AG04449 (cell line): ENCODE results near the gene DUOXA1.

Experiments
- CTCF ChIA-PET: fragments of 350-600 bp; formaldehyde crosslinking; extraction: SDS; loops from one replicate; lab custom pipeline; 2021; ENCODE audit warnings: antibody characterized with exemption; lab: Yijun Ruan, JAX
- POLR2A ChIA-PET: fragments of 400-600, 350-600 bp; formaldehyde crosslinking; extraction: SDS; loops from one replicate; lab custom pipeline; 2020; ENCODE audit warnings: antibody characterized with exemption, inconsistent platforms; lab: Yijun Ruan, JAX
- DNase-seq: peaks from one replicate; pipeline ENCODE4 v3.0.0-alpha.2; 2010; ENCODE audit warnings: low read depth, low spot score
- H3K4me3 ChIP-seq: 2 replicates; pipeline ENCODE4 v1.5.1; 2011; ENCODE audit warnings: low read depth, mild to moderate bottlenecking, control low read depth, low read length
- TF ChIP-seq, protein P1 (sequence below): IDR thresholded peaks from one replicate; pipeline ENCODE4 v1.5.1; 2011; ENCODE audit warnings: mild to moderate bottlenecking, moderate library complexity, low read length, control low read depth, inconsistent platforms; ENCODE audit not compliant: insufficient read depth; ENCODE audit errors: missing control alignments

The DUOXA1 gene

DNA sequence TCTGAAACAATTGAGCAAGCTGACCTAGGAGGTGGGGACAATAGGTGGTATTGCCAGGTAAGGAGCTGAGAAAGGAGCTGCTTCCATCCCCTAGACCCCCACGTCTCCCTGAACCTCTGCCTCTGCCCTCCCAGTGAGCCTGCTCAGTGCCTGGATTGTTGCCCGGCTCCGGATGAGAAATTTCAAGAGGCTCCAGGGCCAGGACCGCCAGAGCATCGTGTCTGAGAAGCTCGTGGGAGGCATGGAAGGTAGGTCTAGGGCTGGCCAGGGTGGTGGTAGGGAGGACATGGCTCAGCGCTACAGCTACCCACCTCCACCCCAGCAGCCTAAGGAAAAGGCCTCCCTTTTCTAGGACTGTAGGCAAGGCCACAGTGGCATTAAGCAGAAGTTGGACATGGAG is 13.4 kb upstream of the DUOXA1 start:
- CTCF ChIA-PET = interaction anchor here (1.1 to 2.3 kb wide), 5 partner anchors 16 to 25 kb away, joined by 3 to 11 read pairs (median 5); no protein-coding TSS in a partner anchor

DNA sequence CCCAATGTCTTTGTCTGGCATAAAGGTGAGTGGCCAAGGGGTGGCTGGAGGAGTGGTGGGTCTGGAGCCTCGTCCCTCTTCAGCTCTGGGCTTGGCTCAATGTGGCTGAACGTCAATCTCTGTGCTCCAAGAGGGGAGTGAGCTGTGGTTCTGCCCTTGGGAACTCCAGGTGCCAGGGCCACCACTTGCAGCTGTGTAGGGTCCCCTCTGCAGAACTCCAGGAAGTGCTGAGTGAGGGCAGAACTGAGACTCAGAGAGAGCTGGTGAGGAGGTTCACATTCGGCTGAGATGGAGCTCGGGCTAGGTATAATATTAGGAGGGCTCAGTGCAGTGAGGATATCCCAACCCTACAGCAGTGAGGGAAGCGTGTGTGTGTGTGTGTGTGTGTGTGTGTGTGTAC is 11.7 kb upstream of the DUOXA1 start:
- TF ChIP-seq, protein P1, sequence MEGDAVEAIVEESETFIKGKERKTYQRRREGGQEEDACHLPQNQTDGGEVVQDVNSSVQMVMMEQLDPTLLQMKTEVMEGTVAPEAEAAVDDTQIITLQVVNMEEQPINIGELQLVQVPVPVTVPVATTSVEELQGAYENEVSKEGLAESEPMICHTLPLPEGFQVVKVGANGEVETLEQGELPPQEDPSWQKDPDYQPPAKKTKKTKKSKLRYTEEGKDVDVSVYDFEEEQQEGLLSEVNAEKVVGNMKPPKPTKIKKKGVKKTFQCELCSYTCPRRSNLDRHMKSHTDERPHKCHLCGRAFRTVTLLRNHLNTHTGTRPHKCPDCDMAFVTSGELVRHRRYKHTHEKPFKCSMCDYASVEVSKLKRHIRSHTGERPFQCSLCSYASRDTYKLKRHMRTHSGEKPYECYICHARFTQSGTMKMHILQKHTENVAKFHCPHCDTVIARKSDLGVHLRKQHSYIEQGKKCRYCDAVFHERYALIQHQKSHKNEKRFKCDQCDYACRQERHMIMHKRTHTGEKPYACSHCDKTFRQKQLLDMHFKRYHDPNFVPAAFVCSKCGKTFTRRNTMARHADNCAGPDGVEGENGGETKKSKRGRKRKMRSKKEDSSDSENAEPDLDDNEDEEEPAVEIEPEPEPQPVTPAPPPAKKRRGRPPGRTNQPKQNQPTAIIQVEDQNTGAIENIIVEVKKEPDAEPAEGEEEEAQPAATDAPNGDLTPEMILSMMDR = no peak
- no peak for DNase-seq
- no peak overlapping the region for H3K4me3 ChIP-seq
- ChIA-PET POLR2A (no interaction called here), CTCF (interaction anchor here (0.6 to 2.3 kb wide), 4 partner anchors 14 to 23 kb away, joined by 4 to 11 read pairs (median 7); no protein-coding TSS in a partner anchor)

More for the DNA sequence above, 13.4 kb upstream of the DUOXA1 start:
- TF ChIP-seq, protein P1 = no peak
- no peak for DNase-seq
- POLR2A ChIA-PET = no interaction called here
- H3K4me3 ChIP-seq = no peak overlapping the region

DNA sequence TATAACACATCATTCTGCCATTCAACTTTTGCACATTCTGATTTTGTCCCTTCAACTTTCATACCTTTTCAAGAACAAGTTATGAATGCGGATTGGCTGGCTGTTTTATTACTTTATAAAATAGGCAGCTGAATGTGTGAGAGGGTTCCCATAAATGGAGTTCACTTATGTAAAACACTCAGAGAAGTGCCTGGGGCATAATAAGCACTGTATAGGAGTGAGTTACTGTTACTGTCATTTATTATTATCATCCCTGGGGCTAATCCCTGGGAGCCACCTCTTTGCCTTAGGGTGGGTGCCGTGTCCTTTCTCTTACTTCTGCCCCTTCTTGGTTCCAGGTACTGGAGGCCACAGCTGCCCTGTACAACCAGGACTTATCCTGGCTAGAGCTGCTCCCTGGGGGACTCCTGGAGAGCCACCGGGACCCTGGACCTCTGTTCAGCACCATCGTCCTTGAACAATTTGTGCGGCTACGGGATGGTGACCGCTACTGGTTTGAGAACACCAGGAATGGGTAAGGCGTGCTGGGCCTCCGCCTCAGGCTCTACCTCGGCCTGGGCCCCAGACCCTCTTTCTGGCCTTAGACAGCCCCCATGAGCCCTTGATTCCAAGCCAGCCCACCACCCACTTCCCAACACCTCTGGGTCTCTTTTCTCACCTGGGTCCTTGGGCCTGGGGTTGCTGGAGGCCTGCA is 11.0 kb upstream of the DUOXA1 start:
- TF ChIP-seq, protein P1 = no peak
- no peak for DNase-seq
- no peak overlapping the region for H3K4me3 ChIP-seq
- CTCF ChIA-PET = interaction anchor here (0.7 to 11.5 kb wide), 2 partner anchors 14 to 19 kb away, joined by 3 to 129 read pairs; no protein-coding TSS in a partner anchor
- POLR2A ChIA-PET = interaction anchor here (0.6 kb wide), 1 partner anchor 57 kb away, joined by 7 read pairs; no protein-coding TSS in a partner anchor

DNA sequence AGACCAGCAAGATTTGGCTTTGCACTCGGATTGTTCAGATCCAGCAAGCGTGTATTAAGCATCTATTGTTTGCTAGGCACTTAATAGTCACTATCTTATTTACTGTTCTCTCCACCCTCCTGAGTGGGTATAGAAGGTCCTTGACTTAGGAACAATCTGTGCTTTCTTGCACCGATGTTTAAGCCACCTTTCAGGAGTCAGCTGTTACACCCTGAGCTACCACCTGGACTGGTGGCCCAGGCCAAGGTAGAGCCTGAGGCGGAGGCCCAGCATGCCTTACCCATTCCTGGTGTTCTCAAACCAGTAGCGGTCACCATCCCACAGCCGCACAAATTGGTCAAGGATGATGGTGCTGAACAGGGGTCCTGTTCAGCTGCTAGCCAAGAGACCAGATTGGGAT is 10.1 kb upstream of the DUOXA1 start:
- POLR2A ChIA-PET = interaction anchor here (0.6 kb wide), 1 partner anchor 58 kb away, joined by 7 read pairs; no protein-coding TSS in a partner anchor
- DNase-seq = no peak

DNA sequence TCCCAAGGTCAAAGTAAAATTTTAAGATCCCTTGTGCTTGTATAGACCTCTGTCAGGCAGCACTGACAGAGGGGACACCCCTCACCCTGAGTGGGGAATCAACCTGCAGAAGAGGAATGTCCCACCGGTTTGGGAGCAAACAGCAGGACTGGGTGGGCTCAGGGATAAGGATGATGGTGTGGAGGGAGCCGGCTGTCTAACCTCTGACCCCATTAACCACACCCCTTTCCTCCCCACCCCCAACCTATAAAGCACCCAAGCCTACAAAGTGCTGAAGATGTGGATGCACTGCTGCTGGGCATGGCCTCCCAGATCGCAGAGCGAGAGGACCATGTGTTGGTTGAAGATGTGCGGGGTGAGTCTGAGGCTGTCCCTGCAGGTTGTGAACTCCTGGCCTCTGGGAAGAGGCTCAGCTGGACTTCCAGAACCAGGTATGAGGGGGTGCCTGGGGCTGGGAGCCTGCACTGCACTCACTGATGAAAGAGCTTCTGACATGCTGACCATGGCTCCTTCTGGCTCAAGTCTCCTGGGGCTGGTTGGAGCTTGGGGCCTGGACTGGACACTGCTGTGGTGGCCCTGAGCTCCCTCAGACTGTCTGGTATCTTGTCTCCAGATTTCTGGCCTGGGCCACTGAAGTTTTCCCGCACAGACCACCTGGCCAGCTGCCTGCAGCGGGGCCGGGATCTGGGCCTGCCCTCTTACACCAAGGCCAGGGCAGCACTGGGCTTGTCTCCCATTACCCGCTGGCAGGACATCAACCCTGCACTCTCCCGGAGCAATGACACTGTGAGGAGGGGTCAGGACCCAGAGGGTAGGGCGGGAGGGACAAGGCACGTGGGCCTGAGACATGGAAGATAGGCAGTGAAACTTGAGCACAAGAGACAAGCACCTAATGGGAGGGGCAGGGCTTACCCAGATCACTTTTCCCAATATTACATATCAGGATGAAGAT is 9.4 kb upstream of the DUOXA1 start:
- H3K4me3 ChIP-seq = no peak overlapping the region
- TF ChIP-seq, protein P1 = no peak
- no peak for DNase-seq
- ChIA-PET CTCF (interaction anchor here (0.8 to 11.5 kb wide), 4 partner anchors 13 to 24 kb away, joined by 3 to 129 read pairs (median 5); no protein-coding TSS in a partner anchor), POLR2A (no interaction called here)

More for the DNA sequence above, 10.1 kb upstream of the DUOXA1 start:
- TF ChIP-seq, protein P1 = no peak
- no peak overlapping the region for H3K4me3 ChIP-seq
- CTCF ChIA-PET = interaction anchor here (0.7 to 11.5 kb wide), 4 partner anchors 13 to 18 kb away, joined by 3 to 129 read pairs (median 4); no protein-coding TSS in a partner anchor

DNA sequence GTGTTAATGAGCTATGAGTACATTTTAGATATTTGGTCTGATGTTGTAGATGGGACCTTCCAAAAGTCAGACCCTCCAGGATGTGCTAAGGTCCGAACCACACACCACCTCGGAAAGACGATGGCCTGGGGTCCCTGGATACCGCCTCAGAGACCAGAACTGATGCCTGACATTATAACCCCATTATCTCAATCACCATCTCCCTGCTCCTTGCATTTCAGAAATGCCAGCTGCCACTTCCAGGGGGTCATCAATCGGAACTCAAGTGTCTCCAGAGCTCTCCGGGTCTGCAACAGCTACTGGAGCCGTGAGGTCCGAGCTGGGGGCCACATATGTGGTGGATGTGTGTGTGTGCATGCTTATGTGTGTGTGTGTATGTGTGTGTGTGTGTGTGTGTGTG is 8.0 kb upstream of the DUOXA1 start:
- no peak for DNase-seq
- ChIA-PET CTCF (interaction anchor here (1.0 to 11.5 kb wide), 3 partner anchors 11 to 293 kb away, joined by 3 to 129 read pairs (median 4); no protein-coding TSS in a partner anchor), POLR2A (no interaction called here)
- H3K4me3 ChIP-seq = no peak overlapping the region
- TF ChIP-seq, protein P1 = no peak
